GM12892 (cell line): ENCODE results near the gene SLC1A4.

Experiments used
- DNase-seq: peaks from one replicate; pipeline ENCODE4 v3.0.0; 2011; ENCODE audit not compliant: insufficient read length
- FAIRE-seq: peaks from 2 replicates; lab custom pipeline; 2011; peaks lifted over from hg19 to GRCh38; lab: Jason Lieb, UNC
- POLR2A ChIP-seq: IDR thresholded peaks from 2 replicates; pipeline ENCODE4 v1.6.1; 2011; ENCODE audit warnings: low read depth, low read length, control low read depth
- POLR2AphosphoS5 ChIP-seq: IDR thresholded peaks from 2 replicates; pipeline ENCODE4 v1.6.1; 2011; ENCODE audit warnings: low read depth, low read length, control low read depth
- TAF1 ChIP-seq: IDR thresholded peaks from 2 replicates; pipeline ENCODE4 v1.6.1; 2011; ENCODE audit warnings: low read depth, mild to moderate bottlenecking, control low read depth, low read length, borderline replicate concordance

Gene SLC1A4

DNA sequence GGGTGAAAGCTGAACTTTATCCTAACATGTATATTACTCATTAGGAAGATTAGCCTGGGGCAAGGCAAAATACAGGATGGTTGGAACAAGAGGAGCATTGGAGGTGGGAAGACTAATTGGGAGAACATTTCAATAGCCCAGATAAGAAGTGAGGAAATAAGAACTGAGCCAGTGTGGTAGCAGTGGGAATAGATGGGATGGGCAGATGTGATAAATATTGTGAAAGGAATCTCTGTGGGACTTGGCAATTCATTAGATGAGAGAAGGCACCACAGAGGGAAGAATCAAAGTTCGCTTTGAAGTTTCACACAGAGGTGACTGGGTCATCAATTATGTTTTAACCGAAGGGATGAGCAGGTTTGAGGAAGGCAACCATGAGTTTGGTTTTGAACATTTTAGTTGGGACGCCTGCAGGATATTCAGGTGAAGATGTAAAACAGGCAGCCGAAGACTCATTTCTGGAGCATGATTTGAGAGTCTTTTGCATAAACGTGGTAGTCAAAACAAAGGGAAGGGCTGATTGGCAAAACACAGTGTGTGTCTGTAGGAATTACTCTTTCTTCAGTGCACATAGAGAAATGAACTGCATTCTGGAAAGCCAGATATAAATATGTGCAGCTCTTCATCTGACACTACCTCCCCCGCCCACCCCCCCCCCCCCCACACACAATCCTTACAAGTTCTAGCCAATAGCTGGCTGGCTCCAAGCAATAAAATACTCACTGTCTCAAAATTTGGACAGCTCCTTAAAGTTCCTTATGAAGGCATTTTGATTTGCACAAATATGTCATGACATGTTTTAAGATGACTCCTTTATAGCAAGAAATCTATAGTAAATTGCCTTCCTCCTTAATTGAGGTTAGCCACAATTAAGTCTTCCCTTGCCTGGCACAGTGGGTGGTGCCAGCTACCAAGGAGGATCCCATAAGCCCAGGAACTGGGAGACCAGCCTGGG is 1.9 kb upstream of the SLC1A4 start:
- peak; percentile 48; the same call in 1 of the 2 replicates for TF ChIP-seq POLR2AphosphoS5
- TF ChIP-seq TAF1: no peak
- peak; percentile 44; the same call in 1 of the 2 replicates for TF ChIP-seq POLR2A
- FAIRE-seq (peak; percentile 88), DNase-seq (no peak)

DNA sequence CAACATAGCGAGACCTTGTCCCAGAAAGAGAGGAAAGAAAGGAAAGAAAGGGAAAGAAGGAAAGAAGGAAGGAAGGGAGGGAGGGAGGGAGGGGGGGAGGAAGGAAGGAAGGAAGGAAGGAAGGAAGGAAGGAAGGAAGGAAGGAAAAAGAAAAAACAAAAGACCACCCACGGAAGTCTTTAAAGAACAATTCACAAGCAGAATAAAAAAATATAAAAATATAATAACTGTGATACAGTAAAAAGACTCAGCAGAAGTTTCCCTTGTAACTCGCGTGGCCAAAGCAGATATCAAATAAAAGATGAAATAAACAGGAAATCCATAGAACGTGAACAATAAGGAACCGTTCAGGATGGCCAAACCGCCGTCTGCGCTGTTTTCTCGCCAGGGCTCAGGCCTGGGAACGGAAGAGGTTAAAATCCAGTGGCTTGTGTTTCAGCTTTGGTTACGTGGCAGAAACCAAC is 1.2 kb upstream of the SLC1A4 start:
- DNase-seq (no peak), FAIRE-seq (no peak)
- TF ChIP-seq POLR2AphosphoS5 (no peak), POLR2A (no peak), TAF1 (no peak)

DNA sequence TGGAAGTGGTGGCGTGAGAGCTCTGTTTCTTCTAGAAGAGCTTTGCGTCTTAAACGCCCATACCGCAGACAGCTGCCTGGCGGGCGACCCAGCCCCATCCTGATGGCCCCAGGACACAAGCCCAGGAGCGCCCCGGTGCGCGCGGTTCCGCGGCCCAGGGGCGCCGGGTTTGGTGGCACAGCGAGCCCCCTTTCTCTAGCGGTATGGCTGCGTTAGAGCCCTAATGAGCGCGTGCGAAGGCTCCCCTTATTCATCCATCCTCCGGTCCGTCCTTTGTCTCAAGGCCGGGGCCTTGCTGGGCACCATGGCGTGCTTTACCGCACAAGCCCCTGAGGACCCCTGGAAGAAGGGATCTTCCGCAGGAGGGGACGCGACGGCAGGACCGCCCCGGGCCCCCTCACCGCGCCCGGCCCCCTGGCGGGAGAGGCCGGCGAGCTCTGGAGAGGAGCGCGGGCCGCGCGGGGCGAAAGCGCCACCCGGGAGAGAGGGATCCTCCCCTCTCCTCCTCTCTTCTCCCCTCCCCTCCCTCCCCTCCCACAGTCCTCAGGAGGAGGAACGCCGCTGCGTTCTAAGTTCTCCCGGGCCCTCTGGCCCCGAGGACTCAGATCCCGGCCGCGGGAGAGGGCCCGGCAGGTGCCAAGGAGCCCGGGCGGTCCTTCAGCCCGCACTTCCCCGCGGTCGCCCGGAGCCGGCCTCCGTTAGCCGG is 626 bp upstream of the SLC1A4 start:
- TF ChIP-seq POLR2A: peak; percentile 69
- peak; percentile 73 for TF ChIP-seq TAF1
- peak; percentile 60 for TF ChIP-seq POLR2AphosphoS5
- peak; percentile 52 for DNase-seq
- FAIRE-seq: peak; percentile 70

DNA sequence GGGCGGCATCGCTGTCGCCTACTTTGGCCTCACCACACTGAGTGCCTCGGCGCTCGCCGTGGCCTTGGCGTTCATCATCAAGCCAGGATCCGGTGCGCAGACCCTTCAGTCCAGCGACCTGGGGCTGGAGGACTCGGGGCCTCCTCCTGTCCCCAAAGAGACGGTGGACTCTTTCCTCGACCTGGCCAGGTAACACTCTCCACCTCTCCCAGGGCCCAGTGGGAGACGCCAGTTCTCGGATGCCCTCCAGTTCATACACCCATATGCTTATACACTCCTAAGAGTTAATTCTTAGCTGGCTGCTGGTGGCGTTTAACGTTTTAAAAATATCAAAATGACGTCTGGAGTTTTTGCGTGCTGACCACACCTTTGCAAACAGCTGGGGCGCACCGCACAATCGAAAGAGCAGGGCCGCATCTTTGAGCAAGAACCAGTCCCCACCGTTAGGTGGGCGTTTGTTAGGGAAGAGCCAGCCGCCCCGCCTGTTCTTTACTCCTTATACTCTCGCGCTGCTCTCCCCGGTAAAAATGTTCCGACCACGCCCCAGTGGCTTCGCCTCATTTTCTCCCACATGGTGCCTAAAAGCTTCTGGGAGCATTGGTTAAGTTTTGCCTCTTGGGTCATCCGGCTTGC is 899 bp downstream of the SLC1A4 start:
- FAIRE-seq (no peak), DNase-seq (no peak)
- no peak for TF ChIP-seq POLR2A
- TF ChIP-seq TAF1: no peak
- no peak for TF ChIP-seq POLR2AphosphoS5

DNA sequence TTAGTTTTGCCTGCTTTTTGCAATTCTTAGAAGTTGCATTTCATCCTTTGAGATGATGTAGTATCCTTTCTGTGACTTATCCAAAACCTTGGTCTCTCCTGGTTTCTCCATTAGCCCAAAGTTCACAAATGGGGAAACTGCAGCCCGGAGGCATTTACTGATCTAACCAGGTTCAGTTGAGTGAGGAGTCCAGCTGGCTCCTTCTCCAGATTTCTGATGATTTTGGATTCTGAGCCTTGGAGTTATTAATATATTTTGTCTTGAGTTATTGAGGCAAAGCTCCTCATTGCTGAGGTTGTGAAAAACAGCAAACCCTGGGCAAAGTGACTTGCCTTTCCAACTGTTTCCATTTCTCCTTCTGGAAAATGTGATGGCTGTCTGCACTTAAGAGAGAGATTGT is 1.7 kb downstream of the SLC1A4 start:
- no peak for TF ChIP-seq POLR2AphosphoS5
- no peak for TF ChIP-seq TAF1
- no peak for TF ChIP-seq POLR2A
- no peak for FAIRE-seq
- DNase-seq: no peak

DNA sequence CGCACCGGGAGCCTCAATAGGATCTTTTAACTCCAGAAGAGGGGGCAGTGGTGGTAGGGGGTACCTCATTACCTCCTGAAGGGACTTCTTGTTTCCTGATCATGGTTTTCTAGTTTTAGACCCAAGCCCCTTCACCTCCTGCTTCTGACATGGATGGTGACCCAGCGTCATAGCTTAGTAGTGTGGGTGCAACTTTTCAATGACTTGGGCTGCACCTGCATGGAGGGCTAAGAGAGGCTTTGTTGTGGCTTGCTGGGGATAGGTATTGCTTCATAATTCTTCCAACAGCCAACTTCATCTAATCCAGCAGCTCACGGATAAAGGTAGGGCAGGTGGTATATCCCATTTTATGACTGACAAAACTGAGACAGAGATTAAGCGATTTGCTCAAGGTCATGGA is 3.0 kb downstream of the SLC1A4 start:
- no peak for TF ChIP-seq TAF1
- no peak for TF ChIP-seq POLR2A
- TF ChIP-seq POLR2AphosphoS5: no peak
- peak; percentile 36 for FAIRE-seq

DNA sequence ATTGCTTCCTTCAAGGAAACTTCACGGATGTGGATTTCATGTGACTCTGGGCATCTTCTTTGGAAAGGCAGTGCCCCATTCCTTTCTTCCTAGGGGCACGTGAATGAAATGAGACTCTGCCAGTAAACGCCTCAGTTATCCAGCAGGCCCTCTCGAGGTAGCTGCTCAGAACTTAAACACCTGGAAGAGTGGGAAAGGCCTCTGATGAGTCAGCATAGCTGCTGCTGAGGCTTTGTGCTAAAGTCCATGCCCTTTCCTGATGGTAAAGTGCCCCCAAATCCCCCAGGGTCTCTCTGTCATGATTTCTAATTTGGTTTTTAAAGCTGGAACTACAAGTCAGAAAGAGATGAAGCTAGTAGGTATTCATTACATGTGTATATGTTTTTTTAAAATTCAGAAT is 3.8 kb downstream of the SLC1A4 start:
- FAIRE-seq (no peak), DNase-seq (no peak)
- TF ChIP-seq POLR2AphosphoS5 (no peak), POLR2A (no peak), TAF1 (no peak)

More for the DNA sequence above, 3.0 kb downstream of the SLC1A4 start:
- DNase-seq: no peak

DNA sequence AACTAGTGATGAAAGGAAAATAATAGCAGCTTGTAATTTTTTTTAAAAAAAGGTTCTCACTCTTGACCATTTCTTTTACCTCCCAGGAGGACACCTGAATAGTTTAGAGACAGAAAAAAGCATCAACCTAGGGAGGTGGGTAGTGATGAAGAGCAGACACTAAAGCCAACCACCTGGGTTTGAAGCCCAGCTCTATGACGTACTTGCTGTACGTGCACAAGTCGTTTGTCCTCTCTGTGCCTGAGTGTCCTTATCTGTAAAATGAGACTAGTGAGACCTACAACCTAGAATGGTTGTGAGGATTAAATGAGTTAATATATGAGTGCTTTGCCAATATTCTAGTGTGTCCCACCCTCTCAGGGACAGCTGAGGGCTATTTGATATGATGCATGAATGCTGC is 5.8 kb downstream of the SLC1A4 start:
- TF ChIP-seq TAF1 (no peak), POLR2A (no peak), POLR2AphosphoS5 (no peak)
- FAIRE-seq: no peak
- no peak for DNase-seq

DNA sequence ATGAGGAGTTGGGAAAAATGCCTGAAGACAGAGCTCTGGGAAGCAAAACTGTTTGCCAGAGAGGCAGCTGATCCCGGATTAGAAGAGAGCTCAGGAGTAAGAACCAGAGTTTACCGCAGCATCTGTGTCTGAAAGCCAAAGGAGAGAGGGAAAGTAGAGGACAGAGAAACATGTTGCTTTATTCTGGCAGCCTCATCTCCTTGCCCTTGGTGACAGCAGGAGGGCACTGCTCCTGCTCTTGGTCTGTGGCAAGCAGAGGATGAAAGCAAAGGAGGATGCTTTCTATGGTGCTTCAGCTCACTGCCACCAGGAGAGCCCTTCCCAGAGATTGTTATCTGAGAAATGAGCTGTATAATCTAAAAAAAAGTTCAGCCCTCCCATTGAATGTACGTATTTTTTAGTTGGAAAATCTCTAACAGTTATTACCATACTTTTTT is 7.7 kb downstream of the SLC1A4 start:
- DNase-seq: no peak
- no peak for TF ChIP-seq POLR2AphosphoS5
- TF ChIP-seq POLR2A: no peak
- no peak for TF ChIP-seq TAF1
- FAIRE-seq: no peak

DNA sequence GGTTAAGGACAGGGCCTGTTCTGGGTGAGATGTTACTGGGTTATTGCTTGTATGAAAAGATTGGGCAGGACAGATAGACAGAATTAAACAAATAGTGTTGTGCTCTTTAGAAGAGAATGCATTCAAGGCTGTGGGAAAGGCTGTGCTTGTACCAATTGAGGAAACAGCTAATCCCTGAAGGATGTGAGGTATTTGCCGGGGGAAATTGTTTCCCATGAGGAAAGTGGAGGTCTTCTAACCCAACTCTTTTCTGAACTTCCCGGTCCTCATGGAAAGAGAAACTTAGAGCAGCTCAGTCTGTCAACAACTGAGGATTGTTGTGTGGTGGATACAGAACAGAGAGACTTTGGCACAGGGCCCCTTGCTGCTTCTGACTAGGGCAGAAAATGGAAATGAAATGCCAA is 9.5 kb downstream of the SLC1A4 start:
- FAIRE-seq: no peak
- DNase-seq: no peak
- TF ChIP-seq POLR2AphosphoS5 (no peak), POLR2A (no peak), TAF1 (no peak)

DNA sequence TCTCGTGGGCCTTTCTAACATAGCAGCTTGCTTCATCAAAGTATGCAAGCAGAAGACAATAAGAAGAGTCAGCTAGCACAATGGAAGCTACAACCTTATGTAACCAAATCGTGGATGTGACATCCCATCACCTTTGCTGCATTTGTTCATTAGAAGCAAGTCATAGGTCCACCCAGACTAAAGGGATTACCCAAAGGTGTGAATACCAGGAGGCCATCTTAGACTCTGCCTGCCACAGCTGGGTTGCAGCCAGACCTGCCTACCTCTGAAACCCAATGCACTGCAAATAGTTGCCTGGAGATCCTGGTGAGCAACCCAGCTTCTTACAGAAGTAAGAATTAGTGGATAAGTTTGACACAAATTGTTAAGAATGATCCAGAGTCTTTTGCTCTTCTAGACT is 10.6 kb downstream of the SLC1A4 start:
- DNase-seq (no peak), FAIRE-seq (no peak)
- TF ChIP-seq POLR2AphosphoS5 (no peak), POLR2A (no peak), TAF1 (no peak)

DNA sequence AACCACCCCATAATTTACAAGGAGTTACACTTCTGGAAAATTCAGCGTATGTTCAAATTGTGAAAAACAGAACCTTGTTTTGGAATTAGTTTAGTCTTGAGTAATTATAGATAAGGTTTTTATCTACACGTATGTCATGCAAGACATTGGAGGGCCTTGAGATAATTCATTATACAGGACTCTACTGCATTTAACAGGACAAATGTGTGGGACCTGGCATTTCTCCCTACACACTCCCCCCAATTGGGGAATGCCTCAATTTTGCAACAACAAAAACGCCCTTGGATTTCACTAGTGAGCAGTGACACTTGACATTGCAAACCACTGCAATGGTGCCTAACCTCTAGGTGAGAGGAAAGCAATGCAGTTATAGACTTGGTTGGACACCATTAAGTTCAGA is 11.4 kb downstream of the SLC1A4 start:
- TF ChIP-seq POLR2A (no peak), POLR2AphosphoS5 (no peak), TAF1 (no peak)
- DNase-seq: no peak
- FAIRE-seq: no peak
